Activated CD4-positive, alpha-beta T cell treated with anti-CD3 and anti-CD28 coated beads, Interleukin-10, Interleukin-2, amounts not matched to agents 100 ng/mL and 50 ng/mL, durations not matched to agents 16 hours and 8 hours (primary cell): ENCODE data around the gene MYL3.

ENCODE experiments used
- DNase-seq: peaks from one replicate; pipeline ENCODE4 v3.0.0-alpha.2; 2020

The MYL3 gene

DNA sequence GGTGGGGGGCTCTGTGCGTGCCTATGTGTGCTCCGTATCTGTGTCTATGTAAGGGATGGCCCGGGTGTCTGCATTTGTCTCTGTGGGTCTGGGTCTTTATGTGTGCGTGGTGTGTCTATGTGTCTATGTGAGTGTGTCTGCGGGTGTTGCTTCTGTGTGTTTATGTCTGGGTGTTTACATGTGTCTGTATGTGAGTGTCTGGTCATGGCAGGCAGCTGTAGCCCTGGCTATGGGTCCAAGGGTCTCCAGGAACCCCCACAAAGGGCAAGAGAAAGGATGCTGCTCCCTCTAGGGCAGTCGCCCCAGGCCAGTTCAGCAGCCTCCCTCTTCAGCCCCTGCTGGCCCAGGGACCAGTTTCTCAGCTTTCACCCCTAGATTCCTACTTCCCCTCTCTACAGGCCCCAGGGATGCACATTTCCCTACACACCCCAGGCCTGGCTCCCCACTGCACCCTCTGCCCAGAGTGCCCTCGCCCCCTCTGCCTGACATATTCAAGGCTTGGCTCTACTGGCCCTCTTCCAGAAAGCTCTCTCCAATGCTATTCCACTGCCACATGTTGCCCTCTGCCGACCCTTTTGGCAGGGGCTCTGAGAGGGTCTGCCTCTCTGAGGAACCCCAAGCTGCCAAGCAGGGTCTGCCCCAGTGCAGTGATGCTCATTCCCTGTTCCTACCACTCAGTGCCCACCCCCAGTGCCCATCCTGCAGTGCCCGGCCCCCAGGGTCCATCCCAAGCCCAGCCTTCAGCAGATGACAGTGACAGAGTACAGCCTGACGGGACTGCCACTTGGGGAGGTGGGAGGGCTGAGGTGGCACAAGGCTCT lies 1.0 kb upstream of the MYL3 start:
- DNase-seq, result no peak

DNA sequence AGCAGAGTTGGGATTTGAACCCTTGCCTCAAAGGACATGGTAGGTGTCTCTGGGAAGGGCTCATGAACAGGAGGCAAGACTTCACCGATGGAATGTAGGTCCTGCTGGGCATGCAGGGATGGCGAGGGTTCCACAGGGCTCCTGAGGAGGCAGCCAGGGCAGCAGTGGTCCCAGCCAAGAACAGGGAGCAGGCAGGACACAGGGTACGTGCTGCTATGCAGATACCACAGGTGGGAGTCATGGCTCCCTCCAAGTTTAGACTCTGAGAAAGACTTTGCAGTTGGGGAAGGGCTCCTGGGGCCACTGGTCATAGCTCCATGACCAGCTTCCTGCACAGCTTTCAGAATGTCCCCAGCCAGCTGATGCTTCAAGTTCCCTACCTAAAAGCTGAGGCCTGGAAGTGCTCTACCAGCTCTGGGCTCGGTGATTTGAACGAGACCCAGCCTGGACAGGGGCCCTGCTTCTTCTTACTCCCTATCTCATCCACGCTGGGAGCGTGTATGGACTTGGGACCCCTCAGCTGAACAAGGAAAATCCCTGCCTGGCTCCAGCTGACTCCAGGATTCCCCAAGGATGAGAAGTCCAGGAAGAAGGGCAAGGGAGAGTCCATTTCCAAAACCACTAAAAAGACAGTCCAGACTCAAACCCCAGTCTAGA lies 747 bp downstream of the MYL3 start:
- no peak for DNase-seq

DNA sequence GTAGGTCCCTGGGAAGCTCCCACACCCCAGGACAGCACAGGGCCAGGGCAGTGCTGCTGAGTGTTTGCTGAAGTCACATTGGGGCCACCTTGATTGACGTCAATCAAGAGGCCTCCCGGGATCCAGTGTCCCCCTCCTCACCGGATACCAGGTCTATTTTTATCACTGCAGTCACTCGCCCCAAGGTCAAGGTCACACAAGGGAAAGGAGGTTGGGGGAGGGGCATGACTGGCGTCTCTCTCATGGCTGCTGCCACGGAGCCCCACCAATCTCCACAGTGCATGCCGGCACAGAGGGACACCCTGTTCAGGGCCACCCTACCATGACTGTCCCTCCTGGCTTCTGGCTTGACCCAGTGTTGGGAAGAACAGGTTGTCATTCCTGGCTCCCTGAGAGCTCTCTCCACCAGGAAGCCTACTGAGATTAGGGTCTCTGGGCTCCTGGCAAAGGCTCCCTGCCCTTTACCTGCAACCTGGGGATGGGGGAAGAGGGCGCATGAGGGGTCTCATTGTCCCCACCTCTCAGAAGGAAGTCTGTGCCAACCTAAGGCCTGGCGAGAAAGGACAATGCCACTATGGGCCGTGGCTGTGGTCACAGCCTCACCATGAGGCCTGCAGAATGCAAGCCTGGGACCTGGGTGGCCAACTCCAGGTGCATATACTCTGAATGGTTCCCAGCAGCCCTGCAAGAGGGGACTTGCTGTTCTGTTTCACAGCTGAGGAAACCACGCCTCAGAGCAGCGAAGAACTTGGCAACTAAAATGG lies 1.5 kb downstream of the MYL3 start:
- no peak for DNase-seq

DNA sequence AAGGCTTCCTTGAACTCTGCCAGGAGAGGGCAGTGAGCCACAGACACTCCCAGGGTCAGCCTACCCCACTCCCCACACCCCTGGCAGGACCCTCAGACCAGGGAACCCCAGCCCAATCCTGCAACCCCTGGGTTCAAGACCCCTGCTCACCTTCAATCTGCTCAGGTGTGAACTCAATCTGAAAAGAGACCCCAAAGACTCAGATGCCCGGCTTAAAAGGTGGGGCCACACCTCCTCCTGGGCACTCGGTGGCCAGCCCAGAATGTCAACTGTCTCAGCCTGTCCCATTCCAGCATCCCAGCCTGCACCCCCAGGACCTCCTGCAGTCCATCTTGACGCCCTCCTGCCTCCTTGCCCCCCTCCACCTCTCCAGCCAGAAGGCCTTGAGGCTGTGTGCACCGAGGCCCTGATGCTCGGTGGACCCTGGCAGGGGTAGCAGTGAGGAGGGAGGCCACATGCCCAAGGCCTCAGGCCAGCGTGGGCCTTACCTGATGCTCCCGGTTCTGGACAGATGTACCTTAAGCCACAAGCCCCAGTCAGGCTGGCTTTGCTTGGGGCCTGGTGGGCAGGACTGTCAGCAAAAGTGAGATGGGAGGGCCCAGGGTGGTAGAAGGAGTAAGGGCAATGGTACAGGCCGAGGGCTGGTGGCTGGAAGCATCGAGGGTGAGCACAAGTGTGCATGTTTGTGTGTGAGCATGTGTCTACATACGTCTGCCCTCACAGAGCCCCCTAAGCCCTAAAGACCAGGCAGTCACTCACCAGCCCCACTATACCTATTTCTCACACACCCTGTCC lies 2.2 kb downstream of the MYL3 start:
- DNase-seq, result no peak

DNA sequence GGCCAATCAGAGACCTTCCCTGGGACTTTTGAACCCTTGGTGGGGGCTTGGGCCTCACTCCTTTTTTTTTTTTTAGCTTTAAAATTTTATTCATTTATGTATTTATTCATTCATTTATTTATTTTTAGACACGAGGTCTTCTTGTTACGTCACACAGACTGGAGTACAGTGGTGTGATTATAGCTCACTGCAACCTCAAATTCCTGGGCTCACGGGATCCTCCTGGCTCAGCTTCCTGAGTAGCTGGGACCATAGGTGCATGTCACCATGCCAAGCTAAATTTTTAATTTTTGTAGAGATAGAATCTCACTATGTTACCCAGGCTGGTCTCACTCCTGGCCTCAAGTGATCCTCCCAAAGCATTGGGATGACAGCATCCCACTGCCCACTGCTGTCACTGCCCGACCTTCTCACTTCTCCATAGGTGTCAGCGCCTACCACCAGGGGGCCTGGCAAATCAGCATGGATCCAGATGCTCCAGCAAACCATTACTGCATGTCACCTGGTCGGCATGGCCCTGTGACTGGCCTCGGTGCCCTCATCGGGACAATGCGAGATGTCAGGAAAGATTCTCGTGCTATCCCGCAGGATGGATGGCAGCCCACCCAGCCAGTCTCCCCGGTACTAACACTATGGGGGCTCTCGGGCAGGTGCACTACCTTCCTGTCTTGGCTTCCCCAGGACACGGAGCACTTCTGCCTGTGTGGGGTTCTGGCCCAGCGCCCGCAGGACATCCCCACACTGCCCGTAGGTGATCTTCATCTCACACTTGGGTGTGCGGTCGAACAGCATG lies 3.0 kb downstream of the MYL3 start:
- DNase-seq, result peak; percentile 22

DNA sequence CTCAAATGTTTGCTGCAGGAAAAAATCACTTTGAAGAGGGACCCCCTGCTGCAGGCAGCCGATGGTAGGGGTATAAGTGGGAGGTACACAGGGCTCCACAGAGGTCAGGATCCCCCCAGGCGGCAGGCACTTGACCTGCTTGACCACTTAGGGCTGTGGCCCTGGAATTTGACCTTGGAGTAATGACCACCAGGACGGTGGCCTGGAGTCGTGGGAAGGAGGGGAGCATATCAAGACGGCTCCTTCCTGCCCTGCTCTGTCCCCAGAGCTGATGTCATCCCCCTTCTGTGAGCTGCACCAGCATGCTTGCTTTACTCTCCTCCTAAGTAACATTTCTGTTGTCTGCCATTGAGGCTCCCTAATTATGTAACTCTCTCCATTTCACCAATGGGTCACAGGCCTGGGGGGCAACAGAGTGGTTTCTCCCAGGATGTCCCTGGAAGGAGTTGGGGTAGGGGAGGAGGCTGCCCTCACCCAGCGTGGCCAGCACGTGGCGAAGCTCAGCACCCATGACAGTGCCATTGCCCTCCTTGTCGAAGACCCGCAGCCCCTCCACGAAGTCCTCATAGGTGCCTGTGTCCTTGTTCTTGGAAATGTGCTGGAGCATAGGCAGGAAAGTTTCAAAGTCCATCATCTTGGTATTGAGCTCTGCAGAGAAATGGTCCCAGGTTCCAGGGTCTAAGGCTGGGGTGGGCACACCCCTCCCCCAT lies 4.1 kb downstream of the MYL3 start:
- DNase-seq, result no peak

DNA sequence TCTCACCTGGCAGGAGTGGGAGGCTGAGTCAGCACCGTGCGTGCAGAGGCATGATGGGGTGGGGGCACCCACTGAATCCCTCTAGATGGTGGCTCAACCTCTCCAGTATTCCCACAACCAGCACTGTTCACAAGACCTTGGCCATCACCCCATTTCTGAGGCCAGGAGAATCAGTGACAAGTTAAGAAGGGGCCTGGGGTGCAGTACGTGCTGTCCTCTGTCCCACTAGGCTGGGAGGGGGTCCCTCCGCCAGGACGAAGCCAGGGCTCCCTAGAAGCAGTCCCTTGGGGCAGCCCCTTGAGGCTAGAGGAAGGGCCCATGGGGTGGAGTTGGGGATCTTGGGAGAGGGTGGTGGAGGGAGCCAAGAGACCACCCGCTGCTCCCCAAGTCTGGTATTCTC lies 4.8 kb downstream of the MYL3 start:
- DNase-seq, result no peak

DNA sequence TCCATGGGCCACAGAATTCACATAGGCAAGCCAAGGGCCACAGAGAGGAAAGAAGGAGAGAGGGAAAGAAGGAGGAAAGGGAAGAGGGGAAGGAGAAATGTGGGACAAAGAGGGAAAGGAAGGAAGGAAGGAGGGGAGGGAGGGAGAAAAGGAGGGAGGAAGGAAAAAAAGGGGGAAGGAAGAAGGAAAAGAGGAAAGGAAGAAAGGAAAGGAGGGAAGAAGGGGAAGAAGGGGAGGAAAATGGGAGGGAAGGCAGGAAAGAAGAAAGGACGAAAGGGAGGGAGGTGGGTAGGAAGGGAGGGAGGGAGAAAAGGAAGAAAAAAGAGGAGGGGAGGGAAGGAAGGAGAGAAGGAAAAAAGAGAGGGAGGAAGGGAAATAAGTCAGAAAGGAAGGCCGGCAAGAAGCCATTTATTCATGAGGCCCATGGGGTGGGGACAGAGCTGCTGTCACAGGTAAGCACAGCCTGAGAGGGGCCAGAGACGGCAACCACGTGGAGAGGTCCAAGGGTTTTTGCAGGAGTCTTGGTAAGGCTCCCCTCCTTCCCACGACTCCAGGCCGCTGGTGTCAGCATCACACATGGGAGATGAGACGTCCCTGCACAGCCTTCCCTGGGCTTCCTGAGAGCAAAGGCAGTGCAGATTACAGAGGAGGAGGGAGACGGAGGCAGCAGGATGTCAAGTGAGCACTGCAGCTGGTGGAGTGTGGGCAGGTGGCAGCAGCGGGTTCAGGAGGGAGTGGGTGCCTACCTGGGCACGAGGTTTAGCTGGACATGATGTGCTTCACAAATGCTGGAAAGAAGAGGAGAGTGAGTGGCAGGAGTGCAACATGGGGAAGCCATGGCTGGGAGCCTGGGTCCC lies 5.5 kb downstream of the MYL3 start:
- no peak for DNase-seq

DNA sequence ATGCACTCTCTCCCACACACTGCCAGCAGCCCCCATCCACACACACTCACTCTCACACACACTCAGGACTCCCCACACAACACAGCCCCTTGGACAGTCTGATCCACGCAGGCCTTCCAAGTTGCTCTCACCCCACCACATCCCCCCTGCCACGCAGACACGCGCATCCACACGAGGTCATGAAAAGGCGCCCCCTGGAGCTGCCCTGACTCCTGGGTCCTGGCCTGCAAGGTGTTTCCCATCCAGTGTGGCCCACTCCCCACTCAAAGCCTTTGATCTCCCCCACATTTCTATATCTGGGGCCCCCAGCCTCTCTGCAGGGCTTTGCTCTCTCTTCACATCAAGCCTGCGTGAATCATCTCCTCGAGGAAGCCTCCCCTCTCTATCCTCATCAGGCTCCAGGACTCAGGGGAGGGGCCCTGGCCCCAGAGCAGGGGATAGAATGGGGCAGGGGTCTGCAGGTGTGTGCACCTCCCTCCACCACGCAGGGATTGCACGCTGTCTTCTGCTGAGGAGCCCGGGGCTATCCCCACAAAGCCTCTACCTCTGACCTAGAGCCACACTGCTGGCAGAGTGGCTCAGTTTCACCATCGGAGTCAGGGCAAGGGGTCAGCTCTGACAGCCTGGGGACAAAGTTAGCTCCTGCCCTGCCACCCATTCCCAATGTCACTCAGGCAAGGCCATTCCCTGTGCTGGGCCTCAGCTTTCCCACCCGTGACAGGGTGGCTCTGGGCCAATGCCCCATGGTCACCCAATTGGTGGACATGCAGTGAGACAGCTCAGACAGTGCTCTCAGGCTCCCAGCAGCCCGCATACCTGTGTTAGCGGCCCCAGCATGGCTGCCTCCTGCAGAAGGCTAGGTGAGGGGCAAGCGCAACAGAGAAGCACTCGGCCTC lies 6.4 kb downstream of the MYL3 start:
- no peak for DNase-seq

DNA sequence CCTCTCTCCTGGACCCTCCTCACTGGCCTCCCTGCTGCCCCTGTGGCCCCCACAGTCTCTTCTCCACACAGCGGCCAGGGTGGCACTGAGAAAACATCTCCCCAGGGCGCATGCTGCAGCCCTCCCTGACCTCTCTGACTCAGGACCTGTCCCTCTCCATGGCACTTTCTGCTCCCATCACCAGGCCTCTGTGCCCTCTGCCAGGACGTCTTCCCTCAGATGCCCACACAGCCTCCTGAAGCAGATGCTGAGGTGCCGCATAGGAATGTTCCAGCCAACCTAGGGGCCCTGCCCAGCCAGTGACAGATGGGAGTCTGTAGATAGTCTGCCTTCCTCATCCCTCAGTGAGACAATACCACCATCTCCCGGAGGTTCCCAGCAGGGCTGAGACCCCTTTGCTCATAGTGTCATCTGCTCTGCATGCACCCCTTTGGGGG lies 8.7 kb downstream of the MYL3 start:
- DNase-seq, result no peak

DNA sequence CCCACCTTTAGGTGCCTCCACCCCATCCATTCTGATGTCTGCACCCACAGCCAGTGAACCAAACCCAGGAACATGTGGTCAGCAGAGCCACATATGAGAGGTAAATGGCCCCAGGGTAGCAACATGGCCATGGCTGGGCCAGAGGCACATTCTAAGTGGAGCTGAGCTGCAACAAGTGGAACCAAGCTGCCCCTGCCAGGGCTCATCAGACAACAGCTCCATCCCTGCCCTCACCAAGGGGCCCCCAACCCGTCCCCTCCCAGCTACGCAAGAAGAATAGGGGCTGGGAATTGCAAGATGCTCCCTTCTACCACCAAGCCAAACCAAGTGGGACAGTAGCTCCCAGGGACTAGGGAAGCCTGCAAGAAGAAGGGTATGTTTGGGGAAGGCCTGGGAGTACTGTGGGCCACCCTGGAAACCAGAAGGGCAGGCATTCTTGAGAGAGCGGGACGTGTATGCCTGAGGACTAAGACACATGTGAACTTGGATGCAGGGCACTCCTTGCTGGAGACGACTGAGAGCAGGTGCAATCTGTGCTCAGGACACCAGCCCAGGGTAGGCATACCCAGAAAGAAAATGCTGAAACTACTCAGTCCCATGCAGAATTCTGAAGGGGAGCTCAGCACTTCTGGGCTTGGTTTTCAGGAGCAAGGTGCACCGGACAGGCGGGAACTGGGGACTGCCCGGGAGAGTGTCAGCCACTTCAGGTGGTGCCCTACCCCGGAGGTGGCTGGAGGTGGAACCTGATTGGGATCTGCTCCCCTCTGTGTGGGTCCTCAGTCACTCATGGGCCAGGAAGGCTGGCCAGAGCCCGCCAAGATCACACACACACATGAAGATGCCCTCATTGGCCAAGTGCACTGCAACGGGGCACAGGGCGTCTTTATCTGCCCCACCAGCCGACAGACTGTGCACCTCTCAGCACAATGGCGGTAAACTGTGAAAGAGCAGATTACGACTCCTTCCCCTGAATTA lies 9.5 kb downstream of the MYL3 start:
- DNase-seq, result no peak

DNA sequence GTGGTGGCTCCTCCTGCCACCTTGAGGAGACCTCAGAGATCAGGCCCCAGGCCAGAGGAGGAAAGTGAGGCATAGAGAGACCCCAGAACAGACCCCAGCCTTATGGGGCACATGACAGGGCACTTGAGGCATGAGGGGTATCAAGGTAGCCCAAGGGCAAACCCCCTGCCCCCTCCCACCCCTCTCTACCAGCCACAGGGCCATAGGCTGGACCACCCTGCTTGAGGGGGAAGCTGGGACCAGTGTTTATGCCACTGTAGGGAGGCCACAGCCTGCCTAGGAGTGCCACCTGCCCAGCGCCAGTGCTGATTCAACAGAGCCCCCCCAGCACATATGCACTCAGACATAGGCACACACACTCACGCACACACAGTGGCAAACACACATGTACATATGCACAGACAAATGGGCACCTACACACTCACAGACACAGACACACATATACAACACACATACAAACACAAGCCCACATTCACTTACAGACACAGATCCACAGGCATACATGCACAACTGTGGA lies 10.3 kb downstream of the MYL3 start:
- DNase-seq, result no peak

DNA sequence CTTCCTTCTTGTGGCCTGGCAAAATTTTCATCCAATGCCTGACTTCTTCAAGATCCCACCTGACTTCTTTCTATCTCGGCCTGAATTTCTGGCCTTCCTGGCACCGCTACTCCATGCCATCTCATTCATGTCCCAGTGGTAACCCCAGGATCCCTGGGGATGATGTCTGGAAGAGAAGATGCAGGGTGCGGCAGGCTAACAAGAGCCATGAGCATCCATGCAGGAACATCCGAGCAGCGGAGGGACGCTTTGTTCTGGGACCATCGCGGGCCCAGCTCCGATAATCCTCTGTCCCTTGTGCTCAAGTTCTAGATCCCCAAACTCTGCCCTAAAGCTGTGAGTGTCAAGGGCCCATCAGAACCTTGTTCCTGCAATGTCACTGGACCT lies 10.9 kb downstream of the MYL3 start:
- DNase-seq, result no peak

DNA sequence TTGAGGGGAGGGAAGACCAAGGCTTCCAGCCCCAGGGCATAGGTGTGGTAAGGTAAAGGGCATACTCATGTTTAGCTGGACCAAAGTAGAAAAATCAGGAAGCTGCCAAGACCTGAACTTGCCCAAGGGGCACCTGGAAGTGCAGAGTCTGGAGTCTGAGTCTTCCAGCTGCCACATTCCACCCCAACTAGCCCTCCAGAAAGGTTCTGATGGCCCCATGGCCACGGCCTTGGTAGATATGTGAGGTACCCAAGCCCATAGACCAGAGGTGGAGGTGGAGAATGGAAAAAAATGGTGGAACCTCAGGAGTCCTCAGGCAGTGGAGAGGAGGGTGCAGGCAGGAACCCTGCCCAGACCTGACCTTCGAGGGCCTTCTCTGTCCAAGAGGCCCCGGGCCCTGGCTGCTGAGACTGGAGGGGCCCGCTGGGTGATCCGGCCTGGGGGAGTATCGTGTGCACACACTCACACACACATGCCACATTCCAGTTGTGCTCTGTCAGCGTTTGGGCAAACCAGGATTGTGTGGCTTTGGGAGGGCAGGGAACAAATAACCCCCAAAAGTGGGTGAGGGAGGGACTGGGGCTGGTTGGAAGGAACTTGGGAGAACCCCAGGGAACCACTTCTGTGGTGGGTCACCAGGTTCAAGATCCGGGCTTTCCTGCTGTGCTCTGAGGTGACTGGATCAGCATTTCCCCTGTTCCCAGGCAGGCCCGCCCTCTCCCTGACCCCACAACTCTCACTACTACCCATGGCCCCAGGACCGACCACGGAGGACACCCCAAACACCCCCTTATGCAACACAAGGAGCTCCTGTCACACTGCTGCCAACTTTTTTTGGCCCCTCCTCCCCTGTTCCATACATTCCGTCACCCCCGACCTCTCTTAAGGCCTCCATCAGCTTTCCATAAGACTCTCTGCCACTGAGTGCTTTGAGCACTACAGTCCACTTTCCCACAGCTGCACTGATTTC lies 11.6 kb downstream of the MYL3 start:
- DNase-seq, result no peak

DNA sequence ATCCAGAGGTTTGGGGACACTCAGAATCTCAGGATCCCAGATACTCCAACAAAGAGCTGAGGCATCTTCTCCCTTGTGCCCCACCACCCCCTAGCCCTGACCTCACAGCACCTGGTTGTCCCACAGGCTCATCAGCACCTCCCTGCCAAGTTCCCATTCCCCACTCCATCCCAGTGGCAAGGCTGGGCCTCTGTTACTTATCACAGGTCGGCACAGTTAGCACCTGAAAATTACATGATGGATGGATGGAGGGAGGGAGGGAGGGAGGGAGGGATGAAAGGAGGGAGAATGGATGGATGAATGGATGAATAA lies 12.8 kb downstream of the MYL3 start:
- DNase-seq, result no peak

DNA sequence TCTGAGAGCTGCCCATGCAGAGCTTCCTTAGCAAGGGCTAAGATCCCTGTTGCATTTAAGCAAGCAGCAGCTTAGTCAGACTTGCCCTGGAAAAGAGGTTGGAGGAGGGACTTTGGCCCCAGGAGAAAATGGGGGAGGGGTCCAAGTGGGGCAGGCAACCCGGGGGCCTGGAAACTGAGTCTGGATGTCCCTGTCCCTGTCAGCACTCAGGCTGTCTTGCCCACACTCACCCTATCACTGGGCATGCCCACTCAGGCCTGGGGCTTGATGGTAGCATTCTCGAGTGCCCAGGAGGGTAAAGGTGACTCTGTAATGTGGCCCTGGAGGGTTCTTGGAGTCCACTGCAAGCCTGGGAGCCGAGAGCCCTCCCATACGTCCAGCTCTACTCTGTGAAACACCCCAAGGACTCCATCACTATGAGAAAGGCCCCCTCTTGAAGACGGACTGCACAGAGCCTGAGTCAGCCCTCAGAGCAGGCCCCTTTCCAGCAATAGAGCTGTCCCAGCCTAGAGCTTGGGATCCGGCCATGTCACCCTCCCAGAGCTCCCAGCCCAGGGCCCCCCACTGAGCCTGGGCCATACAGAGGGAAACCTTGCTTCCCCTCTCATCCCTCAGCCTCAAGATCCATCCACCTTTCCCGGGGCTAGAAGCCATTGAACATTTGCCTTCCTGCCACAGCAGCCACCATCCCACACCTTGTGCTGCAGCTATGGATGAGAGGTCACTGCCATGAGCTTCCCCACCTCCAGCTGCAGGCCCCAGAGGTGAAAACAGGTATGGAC lies 13.4 kb downstream of the MYL3 start:
- no peak for DNase-seq
